ENCODE results near the gene UTP25.

DNA sequence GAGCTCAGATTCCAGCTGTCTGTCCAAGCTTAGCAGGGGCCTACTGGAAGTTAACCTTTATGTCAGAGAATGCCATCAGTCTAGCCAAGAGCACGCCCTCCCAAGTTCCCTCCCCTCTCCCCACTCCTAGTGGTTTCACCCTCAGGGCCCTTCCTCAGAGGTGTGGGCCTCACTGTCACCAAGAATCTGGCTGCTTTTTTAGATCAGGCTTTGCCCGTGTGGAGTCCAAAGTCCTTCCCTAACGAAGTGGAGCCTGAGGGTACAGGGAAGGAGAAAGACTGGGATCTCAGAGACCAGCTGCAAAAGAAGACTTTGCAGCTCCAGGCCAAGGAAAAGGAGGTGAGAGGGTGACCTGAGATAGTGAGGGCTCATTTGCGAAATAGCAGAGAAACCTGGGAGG lies 47.5 kb upstream of the UTP25 start:
- TF ChIP-seq, protein P1, sequence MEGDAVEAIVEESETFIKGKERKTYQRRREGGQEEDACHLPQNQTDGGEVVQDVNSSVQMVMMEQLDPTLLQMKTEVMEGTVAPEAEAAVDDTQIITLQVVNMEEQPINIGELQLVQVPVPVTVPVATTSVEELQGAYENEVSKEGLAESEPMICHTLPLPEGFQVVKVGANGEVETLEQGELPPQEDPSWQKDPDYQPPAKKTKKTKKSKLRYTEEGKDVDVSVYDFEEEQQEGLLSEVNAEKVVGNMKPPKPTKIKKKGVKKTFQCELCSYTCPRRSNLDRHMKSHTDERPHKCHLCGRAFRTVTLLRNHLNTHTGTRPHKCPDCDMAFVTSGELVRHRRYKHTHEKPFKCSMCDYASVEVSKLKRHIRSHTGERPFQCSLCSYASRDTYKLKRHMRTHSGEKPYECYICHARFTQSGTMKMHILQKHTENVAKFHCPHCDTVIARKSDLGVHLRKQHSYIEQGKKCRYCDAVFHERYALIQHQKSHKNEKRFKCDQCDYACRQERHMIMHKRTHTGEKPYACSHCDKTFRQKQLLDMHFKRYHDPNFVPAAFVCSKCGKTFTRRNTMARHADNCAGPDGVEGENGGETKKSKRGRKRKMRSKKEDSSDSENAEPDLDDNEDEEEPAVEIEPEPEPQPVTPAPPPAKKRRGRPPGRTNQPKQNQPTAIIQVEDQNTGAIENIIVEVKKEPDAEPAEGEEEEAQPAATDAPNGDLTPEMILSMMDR (IDR thresholded peaks at IDR 0.05; ENCODE audit: low read depth, low read length, poor library complexity, severe bottlenecking): no peak
- TF ChIP-seq EZH2phosphoT487 (IDR thresholded peaks at IDR 0.05; ENCODE audit: borderline replicate concordance, low read length): no peak
